Stimulated activated CD8-positive, alpha-beta memory T cell treated with anti-CD3 and anti-CD28 coated beads, Interleukin-2, amount 100 ng/mL, for 48 hours (primary cell): Measurements from ENCODE around the gene ANTXR2.
"Not testable (repeated sequence)": the region's sequence is repeated elsewhere in the genome, so short reads cannot be mapped to it uniquely, and the experiment has no call there.

Experiments
- DNase-seq, 2 donors: peaks; one replicate each; pipeline ENCODE4 v3.0.0-alpha.2; 2020; ENCODE audit warnings: low read depth in 2 of 2

The ANTXR2 gene

GRCh38 chr4:79991100-79991499 is 81.9 kb downstream of the ANTXR2 start:
- not testable (repeated sequence) for DNase-seq

GRCh38 chr4:79987401-79987800 is 85.6 kb downstream of the ANTXR2 start:
- no peak for DNase-seq

- DNase-seq, result no peak
These were observed 89.6 kb downstream of the ANTXR2 start for GRCh38 chr4:79983431-79983830.

- DNase-seq, result no peak
These were observed 90.3 kb downstream of the ANTXR2 start for GRCh38 chr4:79982601-79983322.

GRCh38 chr4:79980448-79980847 is 92.6 kb downstream of the ANTXR2 start:
- DNase-seq, result no peak

GRCh38 chr4:79979785-79980437 is 93.1 kb downstream of the ANTXR2 start:
- no peak for DNase-seq

GRCh38 chr4:79977131-79977840 is 95.7 kb downstream of the ANTXR2 start:
- no peak for DNase-seq

GRCh38 chr4:79964400-79965211 is 108.4 kb downstream of the ANTXR2 start:
- no peak for DNase-seq

- no peak for DNase-seq
These were observed 109.0 kb downstream of the ANTXR2 start for GRCh38 chr4:79964020-79964399.

GRCh38 chr4:79959652-79960051 is 113.4 kb downstream of the ANTXR2 start:
- no peak for DNase-seq

- no peak for DNase-seq
These were observed 114.4 kb downstream of the ANTXR2 start for GRCh38 chr4:79958466-79959264.

GRCh38 chr4:79949178-79949577 is 123.9 kb downstream of the ANTXR2 start:
- no peak for DNase-seq

- no peak for DNase-seq
These were observed 124.3 kb downstream of the ANTXR2 start for GRCh38 chr4:79948739-79949138.

- DNase-seq, result no peak
These were observed 124.8 kb downstream of the ANTXR2 start for GRCh38 chr4:79948261-79948660.

- no peak for DNase-seq
These were observed 125.6 kb downstream of the ANTXR2 start for GRCh38 chr4:79947386-79947785.

- DNase-seq, result no peak
These were observed 137.8 kb downstream of the ANTXR2 start for GRCh38 chr4:79935274-79935673.

GRCh38 chr4:79934660-79935059 is 138.4 kb downstream of the ANTXR2 start:
- no peak for DNase-seq

- DNase-seq, result no peak
These were observed 145.1 kb downstream of the ANTXR2 start for GRCh38 chr4:79927931-79928330.

GRCh38 chr4:79923281-79923680 is 149.7 kb downstream of the ANTXR2 start:
- DNase-seq, result no peak

GRCh38 chr4:79922011-79922410 is 151.0 kb downstream of the ANTXR2 start:
- no peak for DNase-seq

- DNase-seq, result no peak
These were observed 152.7 kb downstream of the ANTXR2 start for GRCh38 chr4:79920163-79920853.
